Measurements from ENCODE around the gene BRD4. TPM values are rescaled to one million over a fixed set of nuclear protein-coding genes. Genes with fewer than 3 reads are reported as not detected.

BRD4 gene
- total RNA-seq: 148 to 153 TPM (median 152 TPM) in 3 replicates

GRCh38 chr19:15332311-15332996 lies at the start of gene BRD4:
Gene BRD4 (minus strand): TSS chr19:15332539. CDS start chr19:15273099, 59,440 bp downstream.
- H3K27me3 Mint-ChIP-seq (ENCODE audit: low read depth): no peaks in the 10 kb centered on the region
- no peaks in the 10 kb centered on the region for H3K9me3 Mint-ChIP-seq
- H3K36me3 Mint-ChIP-seq: no peaks in the 10 kb centered on the region
- no peak for TF ChIP-seq CTCF (IDR thresholded peaks at IDR 0.05; ENCODE audit: unreplicated experiment)
- H3K4me1 Mint-ChIP-seq: peaks cover 32% of the 10 kb centered on the region
- peak within 1 kb of the TSS; percentile 97 for H3K4me3 Mint-ChIP-seq
- peak; percentile 78 to 87 for DNase-seq (ENCODE audit: low spot score in 2 of 2, unreplicated experiment in 2 of 2)
- peak within 1 kb of the TSS; percentile 99 for H3K27ac Mint-ChIP-seq

GRCh38 chr19:15381864-15382263 lies 49.5 kb upstream of the BRD4 start:
- Mint-ChIP-seq H3K36me3 (peaks cover 2% of the 10 kb centered on the region), H3K4me3 (no peak overlapping the region), H3K4me1 (peaks cover 27% of the 10 kb centered on the region), H3K9me3 (no peaks in the 10 kb centered on the region), H3K27me3 (ENCODE audit: low read depth) (no peaks in the 10 kb centered on the region), H3K27ac (peak overlapping the region; percentile 62)
- no peak for DNase-seq (ENCODE audit: low spot score in 2 of 2, unreplicated experiment in 2 of 2)
- TF ChIP-seq CTCF (IDR thresholded peaks at IDR 0.05; ENCODE audit: unreplicated experiment): no peak

GRCh38 chr19:15381429-15381828 lies 49.1 kb upstream of the BRD4 start:
- no peak for TF ChIP-seq CTCF (IDR thresholded peaks at IDR 0.05; ENCODE audit: unreplicated experiment)
- Mint-ChIP-seq H3K27ac (peak overlapping the region; percentile 62), H3K36me3 (peaks cover 2% of the 10 kb centered on the region), H3K27me3 (ENCODE audit: low read depth) (no peaks in the 10 kb centered on the region), H3K4me3 (peak overlapping the region; percentile 89), H3K9me3 (no peaks in the 10 kb centered on the region), H3K4me1 (peaks cover 31% of the 10 kb centered on the region)
- DNase-seq (ENCODE audit: low spot score in 2 of 2, unreplicated experiment in 2 of 2): no peak

GRCh38 chr19:15379999-15380647 lies 47.8 kb upstream of the BRD4 start:
- no peak for DNase-seq (ENCODE audit: low spot score in 2 of 2, unreplicated experiment in 2 of 2)
- TF ChIP-seq CTCF (IDR thresholded peaks at IDR 0.05; ENCODE audit: unreplicated experiment): no peak
- H3K27ac Mint-ChIP-seq: peak overlapping the region; percentile 95
- H3K4me1 Mint-ChIP-seq: peaks cover 32% of the 10 kb centered on the region
- H3K4me3 Mint-ChIP-seq: peak overlapping the region; percentile 98
- no peaks in the 10 kb centered on the region for H3K27me3 Mint-ChIP-seq (ENCODE audit: low read depth)
- H3K36me3 Mint-ChIP-seq: no peaks in the 10 kb centered on the region
- H3K9me3 Mint-ChIP-seq: no peaks in the 10 kb centered on the region

GRCh38 chr19:15379083-15379998 lies 47.0 kb upstream of the BRD4 start, which contains the start of gene AKAP8:
Gene AKAP8 (minus strand): TSS chr19:15379787. CDS start chr19:15379731, 56 bp downstream.
- no peaks in the 10 kb centered on the region for H3K36me3 Mint-ChIP-seq
- TF ChIP-seq CTCF (IDR thresholded peaks at IDR 0.05; ENCODE audit: unreplicated experiment): no peak
- no peaks in the 10 kb centered on the region for H3K27me3 Mint-ChIP-seq (ENCODE audit: low read depth)
- H3K27ac Mint-ChIP-seq: peak within 1 kb of the TSS; percentile 99
- no peaks in the 10 kb centered on the region for H3K9me3 Mint-ChIP-seq
- peak within 1 kb of the TSS; percentile 98 for H3K4me3 Mint-ChIP-seq
- peaks cover 32% of the 10 kb centered on the region for H3K4me1 Mint-ChIP-seq
- DNase-seq (ENCODE audit: low spot score in 2 of 2, unreplicated experiment in 2 of 2): peak; percentile 96 to 98
